Vagina (tissue), 2 donors: Measurements from ENCODE around the gene RNF144B.

Source experiments
- CTCF ChIP-seq, 3 experiments: fragments of 450-650 bp in 2 of 3; fragments of 200-600 bp in 1 of 3; sonication (generic) in 1 of 3; IDR thresholded peaks; one replicate each; pipeline ENCODE4 v1.5.1; 2017 to 2019; ENCODE audit warnings: antibody characterized with exemption in 3 of 3, mild to moderate bottlenecking in 2 of 3, moderate library complexity in 2 of 3
- POLR2AphosphoS5 ChIP-seq, 2 donors: sonication (generic); formaldehyde crosslinking; IDR thresholded peaks; one replicate each; pipeline ENCODE4 v1.9.0; 2017; ENCODE audit warnings: antibody characterized with exemption in 2 of 2, mild to moderate bottlenecking in 2 of 2, low read depth in 1 of 2; ENCODE audit not compliant: insufficient read depth in 1 of 2

- TF ChIP-seq CTCF (IDR thresholded peaks at IDR 0.05): no peak
- TF ChIP-seq POLR2AphosphoS5 (IDR thresholded peaks at IDR 0.05; ENCODE audit: insufficient read depth in 1 of 2, low read depth in 1 of 2): no peak
Measured at GRCh38 chr6:18395177-18395855, 8.2 kb downstream of the RNF144B start.
